HFF-Myc (cell line): ENCODE results near the gene PRIMPOL.

ENCODE experiments used
- DNase-seq: peaks from one replicate; pipeline ENCODE4 v3.0.0-alpha.2; 2011; ENCODE audit warnings: low read depth; ENCODE audit errors: extremely low read depth
- H3K4me3 ChIP-seq: replicated peaks from 2 replicates; pipeline ENCODE4 v1.5.1; 2011; ENCODE audit warnings: low read depth, mild to moderate bottlenecking, control low read depth, low read length
- CTCF ChIP-seq: IDR thresholded peaks from 2 replicates; pipeline ENCODE4 v1.5.1; 2012; ENCODE audit warnings: mild to moderate bottlenecking, low read depth, low read length, control low read depth; ENCODE audit errors: missing control alignments

PRIMPOL gene

DNA sequence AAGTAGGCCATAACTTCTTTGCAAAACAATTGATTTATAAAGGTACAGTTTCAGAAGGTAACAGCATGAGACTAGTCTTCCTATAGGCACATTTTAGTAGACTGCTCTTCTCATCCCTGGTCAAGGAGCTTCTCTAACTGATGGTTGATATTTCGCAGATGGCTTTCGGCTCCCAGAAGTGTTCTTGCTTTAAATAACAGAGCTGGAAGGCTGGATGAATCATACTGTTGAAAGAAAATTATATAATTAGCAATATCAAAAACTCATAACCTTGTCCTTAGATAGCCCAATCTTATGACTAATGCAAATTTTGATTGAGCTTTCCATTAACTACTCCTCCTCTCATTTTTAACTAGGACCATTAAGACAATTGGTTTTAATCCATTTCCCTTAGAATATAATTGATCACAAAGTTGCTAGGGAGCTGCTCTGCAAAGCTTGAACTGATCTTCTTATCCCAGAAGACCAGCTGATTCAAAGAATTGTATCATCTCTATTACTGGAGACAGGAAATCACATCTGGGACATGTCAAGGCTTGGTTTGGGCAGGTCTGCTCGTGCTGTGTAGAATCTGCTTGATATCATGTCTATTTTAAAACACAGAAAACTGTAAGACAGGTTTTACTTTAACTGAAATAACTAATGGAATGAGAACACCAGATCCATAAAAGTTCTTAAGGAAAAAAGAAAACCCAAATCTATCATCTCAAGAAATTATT is 45.8 kb downstream of the PRIMPOL start:
- H3K4me3 ChIP-seq, result no peak overlapping the region
- no peak for DNase-seq
- TF ChIP-seq CTCF, result no peak

DNA sequence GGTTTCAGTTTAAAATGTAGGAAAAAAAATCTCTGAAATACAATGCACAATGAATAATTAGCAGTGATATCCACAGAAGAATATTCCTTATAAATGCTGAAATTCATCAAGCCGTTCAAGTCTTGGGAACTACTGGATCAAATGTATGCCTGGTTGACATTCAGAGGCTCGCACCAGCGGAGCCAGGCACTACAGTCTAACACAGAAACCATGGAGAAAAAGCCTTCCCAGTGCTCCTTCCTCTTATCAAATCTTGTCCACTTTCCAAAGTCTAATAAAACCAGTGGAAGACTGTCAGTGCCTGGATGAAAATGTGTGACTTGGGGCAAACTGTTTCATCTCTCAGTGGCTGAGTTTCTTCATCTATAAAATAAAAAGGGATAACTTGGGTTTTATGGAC is 48.4 kb downstream of the PRIMPOL start:
- no peak for DNase-seq
- TF ChIP-seq CTCF, result no peak
- H3K4me3 ChIP-seq, result no peak overlapping the region

GRCh38 chr4:184699941-184700340 is 50.4 kb downstream of the PRIMPOL start:
- DNase-seq, result no peak
- H3K4me3 ChIP-seq, result no peak overlapping the region
- no peak for TF ChIP-seq CTCF

DNA sequence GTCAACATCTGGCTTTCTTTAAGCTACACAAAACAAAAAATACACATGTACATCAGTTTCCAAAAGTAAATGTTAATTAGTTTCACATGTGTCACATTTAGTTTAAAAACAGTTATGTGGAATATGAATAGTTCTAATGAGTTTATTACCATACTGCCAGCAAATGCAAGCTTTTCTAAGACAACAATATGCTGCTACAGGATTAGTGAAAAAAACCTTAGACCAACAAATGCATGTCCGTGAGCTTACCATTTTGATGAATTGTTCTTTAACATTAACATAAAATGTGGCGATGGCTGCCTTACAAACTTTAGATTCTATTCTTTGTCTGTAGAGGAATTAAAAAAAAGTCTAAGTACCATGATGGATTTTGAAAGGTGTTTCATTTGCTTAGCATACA is 52.6 kb downstream of the PRIMPOL start:
- TF ChIP-seq CTCF, result no peak
- H3K4me3 ChIP-seq, result no peak overlapping the region
- no peak for DNase-seq

DNA sequence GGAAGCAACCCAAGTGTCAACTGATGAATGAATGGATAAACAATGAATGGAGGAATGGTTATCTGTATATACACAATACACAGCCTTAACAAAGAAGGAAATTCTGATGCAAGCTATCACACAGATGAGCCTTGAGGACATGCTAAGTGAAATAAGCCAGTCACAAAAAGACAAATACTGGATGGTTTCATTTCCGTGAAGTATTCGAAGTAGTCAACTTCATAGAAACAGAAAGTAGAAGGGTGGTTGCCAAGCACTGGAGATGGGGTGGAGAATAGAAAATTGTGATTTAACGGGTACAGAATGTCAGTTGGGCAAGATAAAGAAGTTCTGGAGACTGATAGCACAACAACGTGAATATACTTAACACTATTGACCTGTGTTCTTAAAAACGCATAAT is 56.2 kb downstream of the PRIMPOL start:
- H3K4me3 ChIP-seq, result no peak overlapping the region
- TF ChIP-seq CTCF, result no peak
- no peak for DNase-seq

DNA sequence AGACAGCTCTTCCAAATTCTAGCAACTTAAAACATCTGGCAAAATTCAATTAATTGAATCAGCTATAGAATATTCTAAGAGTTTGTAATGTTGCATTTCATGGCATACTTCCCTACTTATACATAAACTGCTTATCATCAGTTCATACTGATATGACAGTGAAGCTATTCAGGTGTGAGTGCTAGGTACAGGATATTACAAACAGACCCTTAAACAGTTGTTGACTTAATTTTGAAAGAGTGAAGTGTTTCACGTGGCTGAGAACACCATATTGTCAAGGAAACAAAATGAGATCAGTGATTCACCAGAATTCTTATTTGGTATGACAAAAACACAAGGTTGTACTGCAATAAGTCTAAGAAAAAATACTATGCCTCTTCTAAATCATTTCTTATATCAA is 56.9 kb downstream of the PRIMPOL start:
- no peak for TF ChIP-seq CTCF
- DNase-seq, result no peak
- H3K4me3 ChIP-seq, result no peak overlapping the region

DNA sequence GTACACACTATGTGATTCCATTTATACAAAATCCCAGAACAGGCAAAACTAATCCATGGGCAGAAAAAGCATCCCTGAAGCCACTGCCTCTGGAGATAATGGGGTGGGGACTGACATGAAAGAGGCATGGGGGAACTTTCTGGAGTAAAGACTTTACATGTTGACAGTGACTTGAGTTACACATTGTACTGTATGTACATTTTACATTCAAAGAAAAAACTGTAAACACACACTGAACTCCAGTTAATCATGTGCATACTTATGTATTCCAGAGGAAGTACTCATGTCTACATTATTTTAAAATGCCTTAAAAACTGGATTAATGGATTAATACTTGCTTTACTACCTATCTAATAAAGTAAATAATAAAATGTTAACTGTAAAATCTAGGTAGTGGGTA is 62.8 kb downstream of the PRIMPOL start:
- TF ChIP-seq CTCF, result no peak
- no peak for DNase-seq
- H3K4me3 ChIP-seq, result no peak overlapping the region
